Astrocyte (in vitro differentiated cells and primary cell): ENCODE measurements around the gene MYL3. TPM values are rescaled to one million over a fixed set of nuclear protein-coding genes. Genes with fewer than 3 reads are reported as not detected.

Source experiments
- DNase-seq: peaks from one replicate; pipeline ENCODE4 v3.0.0-alpha.2; 2010; ENCODE audit warnings: low read depth
- FAIRE-seq: peaks from 2 replicates; lab custom pipeline; 2011; peaks lifted over from hg19 to GRCh38; lab: Jason Lieb, UNC
- H2AFZ ChIP-seq: 2 replicates; pipeline ENCODE4 v1.6.0; 2012; ENCODE audit warnings: low read depth, low read length, inconsistent platforms
- H3K27ac ChIP-seq: 2 replicates; pipeline ENCODE4 v1.5.1; 2011; ENCODE audit warnings: low read depth, low read length, inconsistent platforms
- H3K27me3 ChIP-seq: 2 replicates; pipeline ENCODE4 v1.6.0; 2011; ENCODE audit warnings: low read length, inconsistent platforms; ENCODE audit not compliant: insufficient read depth
- H3K36me3 ChIP-seq: 2 replicates; pipeline ENCODE4 v1.5.1; 2011; ENCODE audit warnings: low read length, inconsistent platforms; ENCODE audit not compliant: insufficient read depth
- H3K4me1 ChIP-seq: 2 replicates; pipeline ENCODE4 v1.5.1; 2011; ENCODE audit warnings: low read length, inconsistent platforms; ENCODE audit not compliant: insufficient read depth
- H3K4me2 ChIP-seq: 2 replicates; pipeline ENCODE4 v1.6.0; 2012; ENCODE audit warnings: low read length, inconsistent platforms
- H3K4me3 ChIP-seq: 2 replicates; pipeline ENCODE4 v1.5.1; 2011; ENCODE audit warnings: low read depth, mild to moderate bottlenecking, low read length, inconsistent platforms; ENCODE audit not compliant: insufficient read depth
- H3K79me2 ChIP-seq: 2 replicates; pipeline ENCODE4 v1.6.0; 2012; ENCODE audit warnings: mild to moderate bottlenecking, low read length, inconsistent platforms; ENCODE audit not compliant: insufficient read depth
- H3K9ac ChIP-seq: 2 replicates; pipeline ENCODE4 v1.6.0; 2012; ENCODE audit warnings: mild to moderate bottlenecking, low read length, inconsistent platforms
- H3K9me3 ChIP-seq: 2 replicates; pipeline ENCODE4 v1.5.1; 2012; ENCODE audit warnings: low read depth, mild to moderate bottlenecking, low read length, inconsistent platforms; ENCODE audit not compliant: insufficient read depth
- H4K20me1 ChIP-seq: 2 replicates; pipeline ENCODE4 v1.6.0; 2012; ENCODE audit warnings: low read length, inconsistent platforms; ENCODE audit not compliant: insufficient read depth
- H3K27ac Mint-ChIP-seq: one replicate; pipeline ENCODE4 v1.8.0; 2021; ENCODE audit warnings: mild to moderate bottlenecking, mixed read lengths; ENCODE audit not compliant: unreplicated experiment
- H3K27me3 Mint-ChIP-seq: one replicate; pipeline ENCODE4 v1.8.0; 2021; ENCODE audit warnings: low read depth, mixed read lengths; ENCODE audit not compliant: unreplicated experiment
- H3K36me3 Mint-ChIP-seq: one replicate; pipeline ENCODE4 v1.8.0; 2021; ENCODE audit warnings: low read depth, mixed read lengths; ENCODE audit not compliant: unreplicated experiment
- H3K4me1 Mint-ChIP-seq: one replicate; pipeline ENCODE4 v1.8.0; 2021; ENCODE audit warnings: low read depth, mixed read lengths; ENCODE audit not compliant: unreplicated experiment
- H3K4me3 Mint-ChIP-seq: one replicate; pipeline ENCODE4 v1.8.0; 2021; ENCODE audit warnings: mild to moderate bottlenecking, moderate library complexity, mixed read lengths; ENCODE audit not compliant: unreplicated experiment
- H3K9me3 Mint-ChIP-seq: one replicate; pipeline ENCODE4 v1.8.0; 2021; ENCODE audit warnings: mild to moderate bottlenecking, mixed read lengths; ENCODE audit not compliant: unreplicated experiment
- EZH2 ChIP-seq: IDR thresholded peaks from 2 replicates; pipeline ENCODE4 v1.6.1; 2012; ENCODE audit warnings: mild to moderate bottlenecking, low read length, inconsistent platforms; ENCODE audit not compliant: insufficient read depth
- total RNA-seq: library from RNA; stranded (reverse); gene quantifications from 2 replicates; pipeline ENCODE4 v1.2.1, GENCODE V29; 2021
- TF ChIP-seq, protein P1 (sequence below): IDR thresholded peaks from 2 replicates; pipeline ENCODE4 v1.5.1; 2011; ENCODE audit warnings: low read depth, mild to moderate bottlenecking, inconsistent platforms, low read length, moderate library complexity; ENCODE audit not compliant: insufficient read depth

Gene MYL3
- total RNA-seq, 1 donor from 2014 or later, result 0.89 TPM

DNA sequence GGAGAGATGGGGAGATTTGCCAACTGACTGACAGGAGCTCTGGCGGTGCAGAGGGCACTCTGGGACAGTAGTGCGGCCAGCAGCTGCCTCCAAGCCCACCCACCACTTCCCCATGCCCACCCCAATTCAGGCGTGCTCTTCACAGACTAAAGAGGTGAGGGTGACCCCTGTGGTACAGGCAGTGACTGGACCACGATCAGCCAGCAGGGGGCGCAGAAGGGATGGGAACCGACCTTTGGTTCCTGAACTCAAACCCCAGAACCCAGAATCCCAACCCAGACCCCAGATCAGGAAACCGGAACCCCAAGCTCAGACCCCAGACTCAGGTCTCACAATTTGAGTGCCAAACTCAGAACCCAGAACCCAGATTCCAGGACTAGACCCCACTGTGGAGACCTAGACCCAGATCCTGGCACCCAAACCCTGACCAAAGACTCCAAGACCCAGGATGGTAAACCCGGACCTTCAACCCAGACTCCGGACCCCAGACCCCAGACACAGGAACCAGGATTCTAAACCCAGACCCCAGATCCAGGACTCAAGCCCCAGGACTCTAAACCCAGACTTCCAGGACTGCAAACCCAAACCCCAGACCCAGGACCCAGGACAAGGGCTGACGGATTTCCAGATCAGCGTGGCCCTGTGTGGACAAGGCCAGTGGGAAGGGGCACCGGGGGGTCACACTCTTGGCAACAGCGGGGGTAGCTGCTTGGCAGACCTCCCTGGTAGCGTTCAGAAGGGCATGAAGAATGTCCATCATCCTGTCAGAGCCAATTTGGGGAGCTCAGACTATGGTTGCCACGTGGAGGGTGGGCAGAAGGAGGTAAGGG is 3.7 kb upstream of the MYL3 start:
- no peak for FAIRE-seq
- H2AFZ ChIP-seq, result no peak overlapping the region
- DNase-seq, result peak; percentile 12

DNA sequence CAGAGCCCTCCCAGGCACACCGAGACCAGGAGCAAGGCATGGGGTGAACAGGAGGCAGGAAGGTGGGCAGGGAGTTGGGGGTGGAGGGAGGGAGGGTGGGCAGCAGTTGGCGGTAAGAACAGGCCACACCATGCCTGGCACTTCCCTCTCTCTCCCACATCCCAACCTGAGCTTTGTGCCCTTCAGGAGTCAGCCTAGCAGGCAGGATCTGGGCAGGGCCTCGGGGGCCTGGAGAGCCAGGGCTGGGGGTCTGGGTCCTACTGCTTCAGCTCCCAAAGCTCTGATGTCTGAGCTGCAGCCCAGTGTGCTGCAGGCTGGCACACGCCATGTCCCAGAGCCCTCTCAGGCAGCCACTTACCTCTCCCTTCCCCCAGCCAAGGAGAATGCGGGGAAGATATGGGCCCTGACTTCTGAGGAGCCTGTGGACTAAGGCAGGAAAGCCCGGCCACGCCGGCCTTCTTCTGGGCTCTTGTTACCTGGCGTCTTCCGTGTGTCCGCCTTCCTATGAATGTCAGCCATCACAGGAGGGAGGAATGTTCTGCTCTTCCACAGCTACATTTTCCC is 2.9 kb upstream of the MYL3 start:
- Mint-ChIP-seq H3K9me3 (no peaks in the 10 kb centered on the region), H3K27ac (no peak overlapping the region), H3K4me1 (no peaks in the 10 kb centered on the region), H3K27me3 (peaks cover 49% of the 10 kb centered on the region), H3K4me3 (no peak overlapping the region), H3K36me3 (no peaks in the 10 kb centered on the region)
- Histone ChIP-seq H3K4me3 (no peak overlapping the region), H3K4me1 (no peaks in the 10 kb centered on the region), H3K27me3 (peaks cover 9% of the 10 kb centered on the region), H3K4me2 (no peak overlapping the region), H3K9ac (no peak overlapping the region), H3K79me2 (no peaks in the 10 kb centered on the region), H3K27ac (no peak overlapping the region), H3K36me3 (no peaks in the 10 kb centered on the region), H2AFZ (no peak overlapping the region), H3K9me3 (no peaks in the 10 kb centered on the region), H4K20me1 (no peaks in the 10 kb centered on the region)
- no peak for TF ChIP-seq EZH2
- TF ChIP-seq, protein P1, sequence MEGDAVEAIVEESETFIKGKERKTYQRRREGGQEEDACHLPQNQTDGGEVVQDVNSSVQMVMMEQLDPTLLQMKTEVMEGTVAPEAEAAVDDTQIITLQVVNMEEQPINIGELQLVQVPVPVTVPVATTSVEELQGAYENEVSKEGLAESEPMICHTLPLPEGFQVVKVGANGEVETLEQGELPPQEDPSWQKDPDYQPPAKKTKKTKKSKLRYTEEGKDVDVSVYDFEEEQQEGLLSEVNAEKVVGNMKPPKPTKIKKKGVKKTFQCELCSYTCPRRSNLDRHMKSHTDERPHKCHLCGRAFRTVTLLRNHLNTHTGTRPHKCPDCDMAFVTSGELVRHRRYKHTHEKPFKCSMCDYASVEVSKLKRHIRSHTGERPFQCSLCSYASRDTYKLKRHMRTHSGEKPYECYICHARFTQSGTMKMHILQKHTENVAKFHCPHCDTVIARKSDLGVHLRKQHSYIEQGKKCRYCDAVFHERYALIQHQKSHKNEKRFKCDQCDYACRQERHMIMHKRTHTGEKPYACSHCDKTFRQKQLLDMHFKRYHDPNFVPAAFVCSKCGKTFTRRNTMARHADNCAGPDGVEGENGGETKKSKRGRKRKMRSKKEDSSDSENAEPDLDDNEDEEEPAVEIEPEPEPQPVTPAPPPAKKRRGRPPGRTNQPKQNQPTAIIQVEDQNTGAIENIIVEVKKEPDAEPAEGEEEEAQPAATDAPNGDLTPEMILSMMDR, result no peak
- DNase-seq (no peak), FAIRE-seq (no peak)

More for the DNA sequence above, 3.7 kb upstream of the MYL3 start:
- no peaks in the 10 kb centered on the region for H3K9me3 ChIP-seq
- Mint-ChIP-seq H3K27ac (no peak overlapping the region), H3K27me3 (peaks cover 57% of the 10 kb centered on the region), H3K4me1 (no peaks in the 10 kb centered on the region), H3K36me3 (no peaks in the 10 kb centered on the region), H3K9me3 (no peaks in the 10 kb centered on the region), H3K4me3 (no peak overlapping the region)
- H3K4me1 ChIP-seq, result no peaks in the 10 kb centered on the region
- H3K36me3 ChIP-seq, result no peaks in the 10 kb centered on the region
- H3K27ac ChIP-seq, result no peak overlapping the region
- H4K20me1 ChIP-seq, result no peaks in the 10 kb centered on the region
- H3K27me3 ChIP-seq, result peaks cover 17% of the 10 kb centered on the region
- no peak for TF ChIP-seq EZH2
- TF ChIP-seq, protein P1, result peak; percentile 77
- H3K79me2 ChIP-seq, result no peaks in the 10 kb centered on the region
- H3K9ac ChIP-seq, result no peak overlapping the region
- H3K4me3 ChIP-seq, result no peak overlapping the region
- H3K4me2 ChIP-seq, result no peak overlapping the region

DNA sequence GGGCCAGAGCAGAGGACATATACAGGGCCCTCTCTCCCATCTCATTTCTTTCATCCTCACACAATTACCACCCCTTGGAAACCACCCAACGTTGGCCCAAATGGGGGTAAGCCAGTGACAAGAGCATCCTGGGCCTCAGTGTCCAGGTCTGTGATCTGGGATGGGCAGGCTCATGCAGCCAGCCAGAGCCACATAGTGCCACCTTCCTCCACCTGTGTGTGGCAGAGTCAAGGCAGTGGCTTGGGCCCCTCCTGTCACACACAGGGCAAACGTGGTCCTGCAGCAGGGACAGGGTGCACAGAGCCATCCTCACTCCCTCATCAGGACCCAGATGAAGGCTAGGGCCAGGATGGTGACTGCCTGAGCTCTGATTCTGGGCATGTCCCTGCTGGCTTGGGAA is 2.3 kb upstream of the MYL3 start:
- H3K36me3 Mint-ChIP-seq, result no peaks in the 10 kb centered on the region
- no peaks in the 10 kb centered on the region for H3K79me2 ChIP-seq
- peaks cover 43% of the 10 kb centered on the region for H3K27me3 Mint-ChIP-seq
- H3K4me1 Mint-ChIP-seq, result no peaks in the 10 kb centered on the region
- no peak overlapping the region for H3K4me3 Mint-ChIP-seq
- H3K27ac ChIP-seq, result no peak overlapping the region
- H3K4me2 ChIP-seq, result no peak overlapping the region
- no peaks in the 10 kb centered on the region for H3K36me3 ChIP-seq
- no peak overlapping the region for H3K4me3 ChIP-seq
- H3K4me1 ChIP-seq, result no peaks in the 10 kb centered on the region
- DNase-seq (no peak), FAIRE-seq (no peak)
- H3K9me3 ChIP-seq, result no peaks in the 10 kb centered on the region
- no peak overlapping the region for H3K27ac Mint-ChIP-seq
- H4K20me1 ChIP-seq, result no peaks in the 10 kb centered on the region
- TF ChIP-seq, protein P1, result no peak
- TF ChIP-seq EZH2, result no peak
- H3K9me3 Mint-ChIP-seq, result no peaks in the 10 kb centered on the region
- H3K9ac ChIP-seq, result no peak overlapping the region
- no peak overlapping the region for H2AFZ ChIP-seq
- H3K27me3 ChIP-seq, result peaks cover 4% of the 10 kb centered on the region
